HepG2 (cell line): ENCODE results near the gene TRPV2. TPM values are rescaled to one million over a fixed set of nuclear protein-coding genes. Genes with fewer than 3 reads are reported as not detected.

Experiments used
- HOXA7 ChIP-seq: sonication (generic); formaldehyde crosslinking; IDR thresholded peaks from 2 replicates; pipeline ENCODE4 v1.8.1; 2022; ENCODE audit warnings: mild to moderate bottlenecking, missing genetic modification reagents, moderate library complexity
- MAFK ChIP-seq, 2 experiments: IDR thresholded peaks in 1 of 2; conservative IDR thresholded peaks in 1 of 2; 2 replicates each; pipeline ENCODE4 v1.6.1; 2011; ENCODE audit warnings: improper control_type of control experiment in 2 of 2, low read length in 2 of 2
- PHB2 ChIP-seq: fragments of 450-650 bp; IDR thresholded peaks from 2 replicates; pipeline ENCODE4 v1.6.1; 2018; ENCODE audit not compliant: partially characterized antibody
- SETDB1 ChIP-seq: sonication (generic); formaldehyde crosslinking; IDR thresholded peaks from 2 replicates; pipeline ENCODE4 v1.5.1; 2020; ENCODE audit warnings: missing genetic modification reagents, mild to moderate bottlenecking, borderline replicate concordance
- SNAPC4 ChIP-seq: sonication (generic); formaldehyde crosslinking; IDR thresholded peaks from 2 replicates; pipeline ENCODE4 v1.4.0; 2020; ENCODE audit warnings: mild to moderate bottlenecking, missing genetic modification reagents
- ZBTB40 ChIP-seq, 2 experiments: fragments of 450-650 bp in 1 of 2; sonication (generic) in 1 of 2; formaldehyde crosslinking in 1 of 2; IDR thresholded peaks; 2 replicates each; pipeline versions ENCODE4 v1.6.1 to v1.8.0; 2016 to 2022; ENCODE audit warnings: antibody characterized with exemption in 1 of 2, mild to moderate bottlenecking in 1 of 2, missing genetic modification reagents in 1 of 2
- ZBTB8A ChIP-seq: sonication (generic); formaldehyde crosslinking; IDR thresholded peaks from 2 replicates; pipeline ENCODE4 v1.4.0; 2020; ENCODE audit warnings: mild to moderate bottlenecking, low read depth, missing genetic modification reagents, borderline replicate concordance
- ZNF235 ChIP-seq: sonication (generic); formaldehyde crosslinking; IDR thresholded peaks from 2 replicates; pipeline ENCODE4 v1.8.1; 2023; ENCODE audit warnings: mild to moderate bottlenecking, missing genetic modification reagents, borderline replicate concordance
- ZNF431 ChIP-seq: sonication (generic); formaldehyde crosslinking; IDR thresholded peaks from 2 replicates; pipeline ENCODE4 v1.9.0; 2022; ENCODE audit warnings: missing genetic modification reagents, low read depth, mild to moderate bottlenecking, borderline replicate concordance
- ZNF432 ChIP-seq: sonication (generic); formaldehyde crosslinking; IDR thresholded peaks from 2 replicates; pipeline ENCODE4 v1.5.0; 2020; ENCODE audit warnings: missing genetic modification reagents, mild to moderate bottlenecking, borderline replicate concordance
- ZNF703 ChIP-seq: sonication (generic); formaldehyde crosslinking; IDR thresholded peaks from 2 replicates; pipeline ENCODE4 v1.5.1; 2020; ENCODE audit warnings: missing genetic modification reagents, mild to moderate bottlenecking, moderate library complexity, borderline replicate concordance
- polyA plus RNA-seq, 8 experiments: library from polyadenylated mRNA; depleted of rRNA in 3 of 8; stranded (reverse) in 7 of 8; unstranded in 1 of 8; fragments of >200 nt; fragmentation: Illumina TruSeq in 4 of 8; extraction: Trizol in 4 of 8; gene quantifications; 2 replicates each; pipeline versions ENCODE4 v1.2.1 to v1.2.3, GENCODE V29; 2011 to 2016; ENCODE audit warnings: low read depth in 4 of 8, missing spikeins in 1 of 8, mixed read lengths in 1 of 8; ENCODE audit not compliant: insufficient read depth in 1 of 8
- total RNA-seq, 5 experiments: library from RNA; depleted of rRNA; stranded (reverse); fragments of >200 nt; fragmentation: Illumina TruSeq; extraction: Trizol; gene quantifications; 2 replicates each; pipeline ENCODE4 v1.2.3, GENCODE V29; 2016; ENCODE audit warnings: low read depth in 1 of 5

Gene TRPV2
- total and polyA plus RNA-seq, 2 of the 13 experiments (the other 11 are each of a cell fraction or from before 2014, with no cell fraction given): 13.6 to 21.3 TPM

DNA sequence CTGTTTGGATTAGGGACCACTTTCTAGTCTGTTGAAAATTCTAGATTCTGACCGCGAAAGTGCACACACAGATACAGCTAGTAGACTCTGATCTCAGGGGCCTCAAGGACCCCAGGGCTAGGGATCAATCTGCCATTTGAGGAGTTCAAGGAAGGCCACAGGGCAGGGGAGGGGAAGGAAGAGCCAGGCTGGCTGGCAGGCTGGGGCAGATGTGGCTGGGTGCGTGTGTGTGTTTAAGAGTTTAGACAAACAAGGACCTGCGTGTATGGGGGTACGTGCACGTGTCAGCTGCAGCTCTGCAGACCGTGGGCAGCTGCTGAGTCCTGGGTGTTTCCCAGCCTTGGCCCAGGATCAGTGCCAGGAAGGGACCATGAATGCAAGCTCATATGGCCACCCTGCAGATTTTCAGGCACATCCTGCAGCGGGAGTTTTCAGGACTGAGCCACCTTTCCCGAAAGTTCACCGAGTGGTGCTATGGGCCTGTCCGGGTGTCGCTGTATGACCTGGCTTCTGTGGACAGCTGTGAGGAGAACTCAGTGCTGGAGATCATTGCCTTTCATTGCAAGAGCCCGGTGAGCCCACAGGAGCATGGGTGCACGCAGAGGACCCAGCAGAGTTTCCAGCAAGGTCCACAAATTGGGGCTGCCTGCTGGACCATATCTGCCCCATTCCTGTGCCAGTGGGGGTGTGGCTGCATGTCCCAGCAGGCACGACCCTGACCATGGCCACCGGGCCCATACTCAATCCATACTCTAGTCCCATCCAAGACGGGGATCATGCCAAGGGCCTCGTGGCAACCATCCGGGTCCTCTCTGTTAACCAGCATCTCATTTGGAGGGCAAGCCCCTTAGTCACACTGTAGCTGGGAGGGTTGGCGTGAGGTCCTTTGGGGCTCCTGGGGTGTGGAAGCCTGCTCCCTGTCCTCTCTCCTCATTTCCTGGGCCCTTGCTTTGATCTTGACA, 10.6 kb downstream of the TRPV2 start (continued):
- TF ChIP-seq SNAPC4 (CRISPR knock-in tag) (no peak), PHB2 (no peak), SETDB1 (CRISPR knock-in tag) (no peak), ZNF703 (CRISPR knock-in tag) (peak; percentile 30; the same call in 1 of the 2 replicates), HOXA7 (CRISPR knock-in tag) (no peak), ZBTB8A (no peak), ZNF431 (CRISPR knock-in tag) (no peak), ZNF432 (CRISPR knock-in tag) (no peak), ZBTB40 (IDR thresholded peaks at IDR 0.05) (no peak), ZBTB40 (CRISPR knock-in tag; IDR thresholded peaks at IDR 0.05) (peak; percentile 37; the same call in 1 of the 2 replicates), MAFK (conservative IDR thresholded peaks at IDR 0.05 in 1 of 2, IDR thresholded peaks at IDR 0.05 in 1 of 2; ENCODE audit: low read length in 2 of 2) (no peak), ZNF235 (no peak)
